ENCODE results near the gene SIGLECL1. TPM values are rescaled to one million over a fixed set of nuclear protein-coding genes. Genes with fewer than 3 reads are reported as not detected.
A peak's percentile ranks its signal among the peaks of the same experiment; 100 is the strongest.

The SIGLECL1 gene
- total RNA-seq, 6 experiments from 2014 or later = not detected

- peak in 1 of 4 donors; percentile 28 for ATAC-seq
These were observed 2.4 kb downstream of the SIGLECL1 start for GRCh38 chr19:51253088-51253806.

GRCh38 chr19:51256155-51256625, 5.3 kb downstream of the SIGLECL1 start:
- no peaks in the 10 kb centered on the region for H3K27me3 ChIP-seq
- no peaks in the 10 kb centered on the region for H3K36me3 ChIP-seq
- ATAC-seq (no peak), DNase-seq (no peak)
- WGBS (ENCODE audit: insufficient coverage, low coverage, low lambda C conversion rate, missing lambda C conversion rate) = 33% methylated on average over 2 of the region's 2 CpGs
- intact Hi-C loops (cut with DNase I) = no loop called here
- H3K27ac ChIP-seq = no peak overlapping the region
- no peaks in the 10 kb centered on the region for H3K9me3 ChIP-seq
- no peak overlapping the region for H3K4me3 ChIP-seq
- no peaks in the 10 kb centered on the region for H3K4me1 ChIP-seq
- TF ChIP-seq POLR2A (IDR thresholded peaks at IDR 0.05) = no peak
- TF ChIP-seq CTCF (IDR thresholded peaks at IDR 0.05) = no peak

More at GRCh38 chr19:51253088-51253806, 2.4 kb downstream of the SIGLECL1 start:
- Histone ChIP-seq H3K27ac (no peak overlapping the region), H3K4me3 (no peak overlapping the region), H3K9me3 (no peaks in the 10 kb centered on the region), H3K4me1 (no peaks in the 10 kb centered on the region), H3K27me3 (no peaks in the 10 kb centered on the region), H3K36me3 (no peaks in the 10 kb centered on the region)
- intact Hi-C loops (cut with DNase I) = no loop called here
- no peak for TF ChIP-seq CTCF (IDR thresholded peaks at IDR 0.05)
- TF ChIP-seq POLR2A (IDR thresholded peaks at IDR 0.05) = no peak
- no peak for DNase-seq
- whole genome bisulfite sequencing (ENCODE audit: insufficient coverage, low coverage, low lambda C conversion rate, missing lambda C conversion rate) = 68% methylated on average over 1 of the region's 1 CpG

- 55% methylated on average over 2 of the region's 2 CpGs for WGBS (ENCODE audit: insufficient coverage, low coverage, low lambda C conversion rate, missing lambda C conversion rate)
- ATAC-seq = no peak
- Histone ChIP-seq H3K4me3 (no peak overlapping the region), H3K27ac (no peak overlapping the region), H3K27me3 (no peaks in the 10 kb centered on the region), H3K9me3 (no peaks in the 10 kb centered on the region), H3K36me3 (no peaks in the 10 kb centered on the region), H3K4me1 (no peaks in the 10 kb centered on the region)
- no peak for TF ChIP-seq CTCF (IDR thresholded peaks at IDR 0.05)
- no peak for TF ChIP-seq POLR2A (IDR thresholded peaks at IDR 0.05)
- intact Hi-C loops (cut with DNase I) = no loop called here
- DNase-seq = no peak
These were observed 6.6 kb downstream of the SIGLECL1 start for GRCh38 chr19:51257471-51257870.

GRCh38 chr19:51258165-51259160, 7.6 kb downstream of the SIGLECL1 start:
- Histone ChIP-seq H3K4me1 (no peaks in the 10 kb centered on the region), H3K27me3 (no peaks in the 10 kb centered on the region), H3K36me3 (no peaks in the 10 kb centered on the region), H3K9me3 (no peaks in the 10 kb centered on the region), H3K4me3 (no peak overlapping the region), H3K27ac (no peak overlapping the region)
- WGBS (ENCODE audit: insufficient coverage, low coverage, low lambda C conversion rate, missing lambda C conversion rate) = 31% methylated on average over 6 of the region's 6 CpGs
- TF ChIP-seq CTCF (IDR thresholded peaks at IDR 0.05) (no peak), POLR2A (IDR thresholded peaks at IDR 0.05) (no peak)
- intact Hi-C loops (cut with DNase I) = no loop called here
- ATAC-seq (peak in 1 of 4 donors; percentile 27), DNase-seq (no peak)
